H9 (cell line): ENCODE data around the gene HIC2. TPM values are rescaled to one million over a fixed set of nuclear protein-coding genes. Genes with fewer than 3 reads are reported as not detected.
A peak's percentile ranks its signal among the peaks of the same experiment; 100 is the strongest.

Source experiments
- DNase-seq: peaks from one replicate; pipeline ENCODE4 v3.0.0-alpha.2; 2017
- H2AFZ ChIP-seq: one replicate; pipeline ENCODE4 v1.6.1; 2013; ENCODE audit warnings: mild to moderate bottlenecking, low read length, control low read depth, moderate library complexity
- H2AK5ac ChIP-seq: 2 replicates; pipeline ENCODE4 v1.6.1; 2013; ENCODE audit warnings: low read length, control low read depth, mixed read lengths; ENCODE audit not compliant: insufficient read length
- H2BK120ac ChIP-seq: one replicate; pipeline ENCODE4 v1.6.1; 2013; ENCODE audit warnings: low read depth, mild to moderate bottlenecking, low read length, control low read depth, inconsistent platforms; ENCODE audit not compliant: poor library complexity, severe bottlenecking
- H2BK12ac ChIP-seq: 2 replicates; pipeline ENCODE4 v1.6.1; 2013; ENCODE audit warnings: low read length, control low read depth, mixed read lengths, low read depth; ENCODE audit not compliant: insufficient read length
- H2BK15ac ChIP-seq: 2 replicates; pipeline ENCODE4 v1.6.1; 2013; ENCODE audit warnings: low read depth, low read length, control low read depth
- H2BK20ac ChIP-seq: one replicate; pipeline ENCODE4 v1.6.1; 2013; ENCODE audit warnings: low read depth, mild to moderate bottlenecking, low read length, control low read depth, inconsistent platforms; ENCODE audit not compliant: poor library complexity, severe bottlenecking
- H2BK5ac ChIP-seq: 2 replicates; pipeline ENCODE4 v1.6.1; 2013; ENCODE audit warnings: low read length, control low read depth, mixed read lengths; ENCODE audit not compliant: insufficient read length
- H3K14ac ChIP-seq: 2 replicates; pipeline ENCODE4 v1.6.1; 2013; ENCODE audit warnings: low read length, control low read depth; ENCODE audit not compliant: insufficient read depth
- H3K18ac ChIP-seq: 2 replicates; pipeline ENCODE4 v1.6.1; 2013; ENCODE audit warnings: low read depth, mild to moderate bottlenecking, mixed read lengths, low read length, control low read depth; ENCODE audit not compliant: insufficient read length
- H3K23ac ChIP-seq: 2 replicates; pipeline ENCODE4 v1.6.1; 2013; ENCODE audit warnings: low read length, control low read depth, mixed read lengths, low read depth; ENCODE audit not compliant: insufficient read length
- H3K23me2 ChIP-seq: 2 replicates; pipeline ENCODE4 v1.6.1; 2013; ENCODE audit warnings: low read depth, mild to moderate bottlenecking, mixed read lengths, low read length, control low read depth; ENCODE audit not compliant: insufficient read length, poor library complexity, severe bottlenecking
- H3K27ac ChIP-seq: 2 replicates; pipeline ENCODE4 v1.5.1; 2013; ENCODE audit warnings: low read length, control low read depth, mixed read lengths, low read depth; ENCODE audit not compliant: insufficient read length
- H3K27me3 ChIP-seq: 2 replicates; pipeline ENCODE4 v1.6.1; 2013; ENCODE audit warnings: low read length, control low read depth, inconsistent platforms; ENCODE audit not compliant: insufficient read depth
- H3K4ac ChIP-seq: 2 replicates; pipeline ENCODE4 v1.6.1; 2013; ENCODE audit warnings: low read depth, mild to moderate bottlenecking, control low read depth, inconsistent platforms, low read length, moderate library complexity
- H3K4me1 ChIP-seq: 2 replicates; pipeline ENCODE4 v1.6.1; 2013; ENCODE audit warnings: low read length, control low read depth, inconsistent platforms; ENCODE audit not compliant: insufficient read depth
- H3K4me2 ChIP-seq: 2 replicates; pipeline ENCODE4 v1.6.1; 2013; ENCODE audit warnings: low read length, control low read depth, mixed read lengths; ENCODE audit not compliant: insufficient read length, insufficient read depth
- H3K56ac ChIP-seq: 2 replicates; pipeline ENCODE4 v1.6.1; 2013; ENCODE audit warnings: low read depth, mild to moderate bottlenecking, mixed read lengths, low read length, control low read depth; ENCODE audit not compliant: insufficient read length
- H3K79me1 ChIP-seq: 2 replicates; pipeline ENCODE4 v1.6.1; 2013; ENCODE audit warnings: low read depth, mild to moderate bottlenecking, moderate library complexity, low read length, control low read depth, inconsistent platforms; ENCODE audit not compliant: insufficient read depth, poor library complexity, severe bottlenecking
- H3K79me2 ChIP-seq: 2 replicates; pipeline ENCODE4 v1.6.1; 2013; ENCODE audit warnings: low read length, control low read depth, inconsistent platforms; ENCODE audit not compliant: insufficient read depth
- H3K9ac ChIP-seq: 2 replicates; pipeline ENCODE4 v1.6.1; 2013; ENCODE audit warnings: low read length, control low read depth, mixed read lengths; ENCODE audit not compliant: insufficient read length; ENCODE audit errors: extremely low read depth
- H3K9me3 ChIP-seq: one replicate; pipeline ENCODE4 v1.6.1; 2013; ENCODE audit warnings: low read depth, low read length, inconsistent platforms; ENCODE audit not compliant: control insufficient read depth
- H3T11ph ChIP-seq: one replicate; pipeline ENCODE4 v1.6.1; 2013; ENCODE audit warnings: mild to moderate bottlenecking, low read length, control low read depth, inconsistent platforms
- H4K20me1 ChIP-seq: one replicate; pipeline ENCODE4 v1.6.1; 2013; ENCODE audit not compliant: control insufficient read depth, insufficient read length, insufficient read depth
- H4K5ac ChIP-seq: 2 replicates; pipeline ENCODE4 v1.6.1; 2013; ENCODE audit warnings: low read depth, mild to moderate bottlenecking, mixed read lengths, low read length, control low read depth; ENCODE audit not compliant: insufficient read length
- H4K8ac ChIP-seq: replicated peaks from 2 replicates; pipeline ENCODE4 v1.6.1; 2013; ENCODE audit warnings: low read length, control low read depth, mixed read lengths, low read depth; ENCODE audit not compliant: insufficient read length
- H4K91ac ChIP-seq: 2 replicates; pipeline ENCODE4 v1.6.1; 2013; ENCODE audit warnings: low read depth, mild to moderate bottlenecking, moderate library complexity, mixed read lengths, low read length, control low read depth; ENCODE audit not compliant: insufficient read length
- H3K27ac Mint-ChIP-seq, 3 experiments: 2 replicates in 2 of 3; 3 replicates in 1 of 3; pipeline ENCODE4 v1.8.0; 2020 to 2021; ENCODE audit warnings: mixed read lengths in 3 of 3, mild to moderate bottlenecking in 1 of 3, moderate library complexity in 1 of 3
- H3K27me3 Mint-ChIP-seq: 2 replicates; pipeline ENCODE4 v1.8.0; 2021; ENCODE audit warnings: low read depth, mild to moderate bottlenecking, moderate library complexity, mixed read lengths
- H3K36me3 Mint-ChIP-seq, 3 experiments: 2 replicates in 2 of 3; 3 replicates in 1 of 3; pipeline ENCODE4 v1.8.0; 2020 to 2021; ENCODE audit warnings: low read depth in 3 of 3, mixed read lengths in 3 of 3; ENCODE audit not compliant: insufficient read depth in 1 of 3
- H3K4me1 Mint-ChIP-seq, 2 experiments: 2 replicates each; pipeline ENCODE4 v1.8.0; 2020; ENCODE audit warnings: mixed read lengths in 2 of 2
- H3K4me3 Mint-ChIP-seq, 2 experiments: 2 replicates in 1 of 2; 3 replicates in 1 of 2; pipeline ENCODE4 v1.8.0; 2020 to 2021; ENCODE audit warnings: mild to moderate bottlenecking in 2 of 2, mixed read lengths in 2 of 2, moderate library complexity in 1 of 2
- H3K9me3 Mint-ChIP-seq, 2 experiments: 2 replicates in 1 of 2; 3 replicates in 1 of 2; pipeline ENCODE4 v1.8.0; 2020; ENCODE audit warnings: mild to moderate bottlenecking in 2 of 2, mixed read lengths in 2 of 2, moderate library complexity in 1 of 2
- CTCF ChIP-seq: fragments of 200-600 bp; sonication (generic); conservative IDR thresholded peaks from 3 replicates; pipeline ENCODE4 v1.8.0; 2021; ENCODE audit warnings: antibody characterized with exemption, mild to moderate bottlenecking
- WGBS: extraction: QIAGEN DNeasy Blood & Tissue Kit; methylation state at CpG from one replicate; pipeline ENCODE4 v1.1.7; 2013; ENCODE audit warnings: missing lambda C conversion rate, low lambda C conversion rate, mixed read lengths; ENCODE audit not compliant: insufficient read length; ENCODE audit errors: extremely low coverage; 5-methylcytosine and 5-hydroxymethylcytosine counted together
- total RNA-seq: library from RNA; stranded (reverse); gene quantifications from 2 replicates; pipeline ENCODE4 v1.2.1, GENCODE V29; 2021

The HIC2 gene
- total RNA-seq, 1 experiment from 2014 or later: 24.9 TPM

GRCh38 chr22:21445437-21446127, 28.4 kb downstream of the HIC2 start:
- Mint-ChIP-seq H3K4me1 (peaks cover 16 to 34% of the 10 kb centered on the region in 2 experiments), H3K27me3 (no peaks in the 10 kb centered on the region), H3K27ac (no peak overlapping the region; a peak in 1 of 7 replicates), H3K36me3 (peaks cover 5 to 30% (median 21%) of the 10 kb centered on the region in 3 experiments; a peak in 6 of 7 replicates), H3K4me3 (no peak overlapping the region), H3K9me3 (no peaks in the 10 kb centered on the region)
- Histone ChIP-seq H3K4ac (no peak overlapping the region), H4K91ac (no peak overlapping the region), H3K23ac (no peak overlapping the region), H3K27me3 (no peaks in the 10 kb centered on the region), H4K20me1 (no peaks in the 10 kb centered on the region), H3K14ac (no peak overlapping the region), H3K23me2 (no peaks in the 10 kb centered on the region), H2AFZ (no peak overlapping the region), H3K79me2 (no peaks in the 10 kb centered on the region; the same call in 1 of the 2 replicates), H2BK15ac (no peak overlapping the region), H4K8ac (no peak overlapping the region), H3K9me3 (no peaks in the 10 kb centered on the region), H2BK20ac (no peak overlapping the region), H2BK5ac (no peak overlapping the region), H3K79me1 (peaks cover 5% of the 10 kb centered on the region), H3K4me2 (no peak overlapping the region), H3K4me1 (no peaks in the 10 kb centered on the region; the same call in 1 of the 2 replicates), H3K56ac (no peak overlapping the region), H4K5ac (no peak overlapping the region), H3K9ac (no peak overlapping the region), H3K27ac (no peak overlapping the region), H2AK5ac (no peak overlapping the region), H2BK12ac (no peak overlapping the region), H3K18ac (no peak overlapping the region), H3T11ph (no peak overlapping the region), H2BK120ac (no peak overlapping the region)
- WGBS: no CpG with 5 or more reads among the region's 27 CpGs
- TF ChIP-seq CTCF: no peak
- peak; percentile 12 for DNase-seq
